ENCODE results near the gene CACNG6.
"Not testable (repeated sequence)": the region's sequence is repeated elsewhere in the genome, so short reads cannot be mapped to it uniquely, and the experiment has no call there.

Gene CACNG6

GRCh38 chr19:53999694-54000093, 8.3 kb downstream of the CACNG6 start:
- no peak for DNase-seq

- no peak for DNase-seq
Measured at GRCh38 chr19:54001496-54001895, 10.1 kb downstream of the CACNG6 start.

- DNase-seq: no peak
Measured at GRCh38 chr19:54002495-54003315, 11.3 kb downstream of the CACNG6 start.

- DNase-seq: no peak
Measured at GRCh38 chr19:54009440-54009839, 18.0 kb downstream of the CACNG6 start.

- DNase-seq: no peak
Measured at GRCh38 chr19:54010474-54010873, 19.0 kb downstream of the CACNG6 start.

GRCh38 chr19:54011507-54012211, 20.2 kb downstream of the CACNG6 start:
- peak in 1 of 51 donors; percentile 21 for DNase-seq

GRCh38 chr19:54013866-54014265, 22.4 kb downstream of the CACNG6 start:
- DNase-seq: no peak

GRCh38 chr19:54014920-54015560, 23.6 kb downstream of the CACNG6 start:
- no peak for DNase-seq

GRCh38 chr19:54017261-54017660, 25.8 kb downstream of the CACNG6 start:
- DNase-seq: peak in 1 of 51 donors; percentile 4

- no peak for DNase-seq
Measured at GRCh38 chr19:54021363-54021762, 29.9 kb downstream of the CACNG6 start.

GRCh38 chr19:54021932-54022331, 30.5 kb downstream of the CACNG6 start:
- no peak for DNase-seq

- DNase-seq: no peak
Measured at GRCh38 chr19:54023191-54023590, 31.8 kb downstream of the CACNG6 start.

GRCh38 chr19:54024660-54025059, 33.2 kb downstream of the CACNG6 start:
- DNase-seq: no peak

- DNase-seq: no peak
Measured at GRCh38 chr19:54026656-54027055, 35.2 kb downstream of the CACNG6 start.

- no peak for DNase-seq
Measured at GRCh38 chr19:54029301-54029700, 37.9 kb downstream of the CACNG6 start.

- DNase-seq: peak in 30 of 51 donors; percentile 1 to 63 (median 20)
Measured at GRCh38 chr19:54029930-54030490, 38.6 kb downstream of the CACNG6 start.

GRCh38 chr19:54030895-54031586, 39.6 kb downstream of the CACNG6 start:
- DNase-seq: no peak

- DNase-seq: peak in 1 of 51 donors; percentile 48
Measured at GRCh38 chr19:54035215-54036178, 44.1 kb downstream of the CACNG6 start.

GRCh38 chr19:54036542-54036941, 45.1 kb downstream of the CACNG6 start:
- DNase-seq: not testable (repeated sequence)

GRCh38 chr19:54040003-54040402, 48.6 kb downstream of the CACNG6 start:
- no peak for DNase-seq

All from hypothalamus (tissue), 51 donors.